Natural killer cell (primary cell): ENCODE measurements around the gene BAZ2A. TPM values are rescaled to one million over a fixed set of nuclear protein-coding genes. Genes with fewer than 3 reads are reported as not detected.
A peak's percentile ranks its signal among the peaks of the same experiment; 100 is the strongest.
"Not testable (repeated sequence)": the region's sequence is repeated elsewhere in the genome, so short reads cannot be mapped to it uniquely, and the experiment has no call there.

ENCODE experiments used
- ATAC-seq, 3 donors: fragments of 150-1000 bp in 2 of 3; fragments of 200-7000 bp in 1 of 3; cut with Tn5 transposase; 1 replicate in 1 of 3; 2 replicates in 2 of 3; pipeline ENCODE4 v1.10.0; 2021; ENCODE audit warnings: mild to moderate bottlenecking in 2 of 3, moderate library complexity in 2 of 3
- DNase-seq, 2 donors: peaks; one replicate each; pipeline versions ENCODE4 v3.0.0 to v3.0.0-alpha.2; 2013 to 2021; ENCODE audit warnings: mixed read lengths in 1 of 2
- H3K27ac ChIP-seq: one replicate; pipeline ENCODE4 v1.5.1; 2013; ENCODE audit warnings: mild to moderate bottlenecking, low read length
- H3K27me3 ChIP-seq: one replicate; pipeline ENCODE4 v1.6.1; 2013; ENCODE audit warnings: low read length; ENCODE audit not compliant: control insufficient read depth, insufficient read depth
- H3K36me3 ChIP-seq: one replicate; pipeline ENCODE4 v1.6.1; 2013; ENCODE audit warnings: low read length; ENCODE audit not compliant: control insufficient read depth, insufficient read depth
- H3K4me1 ChIP-seq: one replicate; pipeline ENCODE4 v1.6.1; 2013; ENCODE audit warnings: low read length; ENCODE audit not compliant: control insufficient read depth, insufficient read depth
- H3K4me3 ChIP-seq: one replicate; pipeline ENCODE4 v1.5.1; 2013; ENCODE audit warnings: low read length
- H3K9me3 ChIP-seq: one replicate; pipeline ENCODE4 v1.6.1; 2013; ENCODE audit warnings: low read length; ENCODE audit not compliant: control insufficient read depth, insufficient read depth
- H3K27ac Mint-ChIP-seq, 2 donors: one replicate each; pipeline ENCODE4 v1.8.0; 2022; ENCODE audit warnings: mild to moderate bottlenecking in 2 of 2, mixed read lengths in 2 of 2, moderate library complexity in 1 of 2
- H3K27me3 Mint-ChIP-seq, 2 donors: one replicate each; pipeline ENCODE4 v1.8.0; 2022; ENCODE audit warnings: low read depth in 2 of 2, mixed read lengths in 2 of 2
- H3K36me3 Mint-ChIP-seq: one replicate; pipeline ENCODE4 v1.8.0; 2022; ENCODE audit warnings: mixed read lengths
- H3K4me1 Mint-ChIP-seq, 2 donors: one replicate each; pipeline ENCODE4 v1.8.0; 2022; ENCODE audit warnings: mixed read lengths in 2 of 2
- H3K4me3 Mint-ChIP-seq: one replicate; pipeline ENCODE4 v1.8.0; 2022; ENCODE audit warnings: mild to moderate bottlenecking, moderate library complexity, mixed read lengths
- H3K9me3 Mint-ChIP-seq, 2 donors: one replicate each; pipeline ENCODE4 v1.8.0; 2022; ENCODE audit warnings: mixed read lengths in 2 of 2
- CTCF ChIP-seq: fragments of 200-600 bp; IDR thresholded peaks from one replicate; pipeline ENCODE4 v1.8.0; 2022; ENCODE audit warnings: antibody characterized with exemption
- WGBS: methylation state at CpG from one replicate; pipeline ENCODE4 v1.1.7; 2013; ENCODE audit warnings: missing lambda C conversion rate; ENCODE audit not compliant: insufficient coverage; 5-methylcytosine and 5-hydroxymethylcytosine counted together
- intact Hi-C: fragments of 100-400 bp; cut with micrococcal nuclease; formaldehyde crosslinking; loops from one replicate; pipeline ENCODE4 v1.14.2; 2022
- total RNA-seq, 4 donors: library from RNA; stranded (reverse); fragments of 120-200 nt in 1 of 4; gene quantifications; one replicate each; pipeline versions ENCODE4 v1.2.3 to v1.2.4, GENCODE V29; 2013 to 2022

BAZ2A gene
- total RNA-seq, 3 donors from 2014 or later (not counting 1 experiment from before 2014, with no cell fraction given) = 320 to 354 (median 325) TPM

- H3K4me1 Mint-ChIP-seq = no peaks in the 10 kb centered on the region
- no peak overlapping the region for H3K4me3 Mint-ChIP-seq
- no peaks in the 10 kb centered on the region for H3K27me3 ChIP-seq
- intact Hi-C loops = no loop called here
- no peak overlapping the region for H3K27ac Mint-ChIP-seq
- DNase-seq (no peak), ATAC-seq (no peak)
- peaks cover 0 to 6% of the 10 kb centered on the region in 2 donors for H3K9me3 Mint-ChIP-seq
- TF ChIP-seq CTCF = no peak
- H3K4me1 ChIP-seq = no peaks in the 10 kb centered on the region
- 79% methylated on average over 5 of the region's 7 CpGs for WGBS
- H3K36me3 Mint-ChIP-seq = peaks cover 7% of the 10 kb centered on the region
- no peak overlapping the region for H3K4me3 ChIP-seq
- H3K27ac ChIP-seq = no peak overlapping the region
- no peaks in the 10 kb centered on the region for H3K36me3 ChIP-seq
- H3K9me3 ChIP-seq = peaks cover 12% of the 10 kb centered on the region
- H3K27me3 Mint-ChIP-seq = no peaks in the 10 kb centered on the region
Measured at GRCh38 chr12:56657416-56658379, 27.6 kb upstream of the BAZ2A start.

GRCh38 chr12:56653781-56654180 lies 23.7 kb upstream of the BAZ2A start:
- intact Hi-C loops, H3K27ac ChIP-seq, ATAC-seq, H3K27ac Mint-ChIP-seq, H3K36me3 Mint-ChIP-seq, H3K4me3 ChIP-seq, H3K9me3 Mint-ChIP-seq, H3K4me1 ChIP-seq, H3K4me3 Mint-ChIP-seq, H3K27me3 Mint-ChIP-seq, H3K4me1 Mint-ChIP-seq, H3K27me3 ChIP-seq, DNase-seq, H3K36me3 ChIP-seq: not testable (repeated sequence)
- H3K9me3 ChIP-seq = peaks cover 12% of the 10 kb centered on the region
- 92% methylated on average over 5 of the region's 5 CpGs for WGBS

- H3K9me3 Mint-ChIP-seq, H3K4me3 ChIP-seq, ATAC-seq, H3K27me3 ChIP-seq, intact Hi-C loops, H3K27ac Mint-ChIP-seq, H3K9me3 ChIP-seq, H3K27me3 Mint-ChIP-seq, H3K4me3 Mint-ChIP-seq, H3K27ac ChIP-seq, DNase-seq: not testable (repeated sequence)
- WGBS = 97% methylated on average over 9 of the region's 9 CpGs
- peaks cover 18% of the 10 kb centered on the region for H3K4me1 ChIP-seq
- H3K36me3 Mint-ChIP-seq = peaks cover 10% of the 10 kb centered on the region
- peaks cover 11% of the 10 kb centered on the region for H3K36me3 ChIP-seq
- peaks cover 27 to 28% of the 10 kb centered on the region in 2 donors for H3K4me1 Mint-ChIP-seq
Measured at GRCh38 chr12:56648023-56648422, 17.9 kb upstream of the BAZ2A start.

GRCh38 chr12:56645717-56646446 lies 15.8 kb upstream of the BAZ2A start, which contains the start of gene ATP5F1B:
TSS of gene ATP5F1B (minus strand) at chr12:56645984. CDS start at chr12:56645963, 21 bp downstream.
- H3K27ac ChIP-seq = peak within 1 kb of the TSS; percentile 91
- peak within 1 kb of the TSS; percentile 98 for H3K4me3 ChIP-seq
- H3K4me3 Mint-ChIP-seq = peak within 1 kb of the TSS; percentile 96
- peaks cover 27 to 28% of the 10 kb centered on the region in 2 donors for H3K4me1 Mint-ChIP-seq
- no peak for TF ChIP-seq CTCF
- H3K27me3 ChIP-seq = no peaks in the 10 kb centered on the region
- no peaks in the 10 kb centered on the region for H3K27me3 Mint-ChIP-seq
- WGBS = under 1% methylated on average over 39 of the region's 39 CpGs
- no peaks in the 10 kb centered on the region for H3K9me3 Mint-ChIP-seq
- DNase-seq (peak; percentile 84 to 97), ATAC-seq (peak; percentile 96 to 99 (median 96))
- no peaks in the 10 kb centered on the region for H3K9me3 ChIP-seq
- intact Hi-C loops = loop anchor here (1.0 kb wide), 4 partner anchors 10 to 106 kb away; partner anchors contain the start of genes NACA and PRIM1
- peaks cover 18% of the 10 kb centered on the region for H3K4me1 ChIP-seq
- peaks cover 32% of the 10 kb centered on the region for H3K36me3 ChIP-seq
- H3K36me3 Mint-ChIP-seq = peaks cover 13% of the 10 kb centered on the region
- H3K27ac Mint-ChIP-seq = peak within 1 kb of the TSS; percentile 92 to 97
